SK-N-SH treated with all-trans-retinoic acid at 6 μM for 48 hours (cell line): ENCODE measurements around the gene LRFN2.

Experiments used
- ISL1 ChIP-seq: fragments of 250-450 bp; sonication (Bioruptor Pico); IDR thresholded peaks from 2 replicates; pipeline ENCODE4 v2.1.2; 2022; ENCODE audit warnings: mild to moderate bottlenecking, moderate library complexity
- TF ChIP-seq, protein P1 (sequence below): fragments of 250-450 bp; sonication (Bioruptor Pico); IDR thresholded peaks from 2 replicates; pipeline ENCODE4 v1.8.0; 2020; ENCODE audit warnings: mild to moderate bottlenecking, moderate library complexity, borderline replicate concordance

DNA sequence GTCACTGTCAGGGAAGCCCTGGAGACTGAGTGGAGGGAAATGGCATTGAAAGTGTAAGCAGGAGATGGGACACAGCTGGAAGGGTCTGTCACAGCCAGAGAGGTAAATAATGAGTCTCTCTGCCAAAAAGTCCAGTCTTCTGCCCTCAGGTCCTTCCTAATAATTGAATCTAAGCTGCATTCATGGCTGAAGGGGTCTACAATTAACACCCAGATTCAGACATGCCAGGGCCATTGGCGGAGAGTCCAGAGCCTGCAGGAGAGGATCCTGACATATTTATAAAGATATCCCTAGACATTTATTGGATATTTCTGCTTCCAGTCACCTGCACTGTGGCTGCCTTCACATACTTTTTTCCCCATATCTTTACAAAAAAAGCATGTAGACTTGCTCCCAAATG is 89.0 kb downstream of the LRFN2 start:
- TF ChIP-seq, protein P1, sequence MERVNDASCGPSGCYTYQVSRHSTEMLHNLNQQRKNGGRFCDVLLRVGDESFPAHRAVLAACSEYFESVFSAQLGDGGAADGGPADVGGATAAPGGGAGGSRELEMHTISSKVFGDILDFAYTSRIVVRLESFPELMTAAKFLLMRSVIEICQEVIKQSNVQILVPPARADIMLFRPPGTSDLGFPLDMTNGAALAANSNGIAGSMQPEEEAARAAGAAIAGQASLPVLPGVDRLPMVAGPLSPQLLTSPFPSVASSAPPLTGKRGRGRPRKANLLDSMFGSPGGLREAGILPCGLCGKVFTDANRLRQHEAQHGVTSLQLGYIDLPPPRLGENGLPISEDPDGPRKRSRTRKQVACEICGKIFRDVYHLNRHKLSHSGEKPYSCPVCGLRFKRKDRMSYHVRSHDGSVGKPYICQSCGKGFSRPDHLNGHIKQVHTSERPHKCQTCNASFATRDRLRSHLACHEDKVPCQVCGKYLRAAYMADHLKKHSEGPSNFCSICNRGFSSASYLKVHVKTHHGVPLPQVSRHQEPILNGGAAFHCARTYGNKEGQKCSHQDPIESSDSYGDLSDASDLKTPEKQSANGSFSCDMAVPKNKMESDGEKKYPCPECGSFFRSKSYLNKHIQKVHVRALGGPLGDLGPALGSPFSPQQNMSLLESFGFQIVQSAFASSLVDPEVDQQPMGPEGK (CRISPR knock-in tag): no peak
- TF ChIP-seq ISL1 (CRISPR knock-in tag): no peak
